Pancreas (tissue), 10 donors: Measurements from ENCODE around the gene FNIP2. TPM values are rescaled to one million over a fixed set of nuclear protein-coding genes. Genes with fewer than 3 reads are reported as not detected.

Experiments
- ATAC-seq, 4 donors: fragments of 200-7000 bp; cut with Tn5 transposase; one replicate each; pipeline versions ENCODE4 v1.8.0 to v1.9.1; 2020; ENCODE audit warnings: mild to moderate bottlenecking in 4 of 4, moderate library complexity in 4 of 4
- DNase-seq, 6 donors: peaks; one replicate each; pipeline ENCODE4 v3.0.0-alpha.2; 2020
- FAIRE-seq: peaks from 2 replicates; lab custom pipeline; 2012; peaks lifted over from hg19 to GRCh38; lab: Jason Lieb, UNC
- H3K27ac ChIP-seq, 4 donors: fragments of 200-600 bp; sonication (generic); 1 replicate in 3 of 4; 2 replicates in 1 of 4; pipeline versions ENCODE4 v1.5.0 to v1.8.0; 2020
- H3K27me3 ChIP-seq, 4 donors: fragments of 200-600 bp; one replicate each; pipeline ENCODE4 v1.8.0; 2021
- H3K36me3 ChIP-seq, 3 donors: fragments of 200-600 bp; sonication (generic) in 1 of 3; one replicate each; pipeline versions ENCODE4 v1.5.0 to v1.8.0; 2020 to 2021
- H3K4me1 ChIP-seq, 3 donors: fragments of 200-600 bp; one replicate each; pipeline ENCODE4 v1.8.0; 2021
- H3K4me3 ChIP-seq, 4 donors: fragments of 200-600 bp; sonication (generic) in 2 of 4; one replicate each; pipeline versions ENCODE4 v1.5.0 to v1.8.0; 2020 to 2021
- H3K9me3 ChIP-seq, 4 donors: fragments of 200-600 bp; one replicate each; pipeline ENCODE4 v1.8.0; 2021
- WGBS, 2 donors: extraction: QIAGEN DNeasy Blood & Tissue Kit; methylation state at CpG; one replicate each; pipeline ENCODE4 v1.1.7; 2013; 5-methylcytosine and 5-hydroxymethylcytosine counted together
- intact Hi-C, 3 donors: fragments of 100-400 bp; cut with DNase I; formaldehyde crosslinking; loops; one replicate each; pipeline versions ENCODE4 v1.11.1 to v1.14.2; 2022
- polyA plus RNA-seq, 2 donors: library from polyadenylated mRNA; stranded (reverse); fragments of 200-250 nt; gene quantifications; one replicate each; pipeline ENCODE4 v1.2.3, GENCODE V29; 2013
- total RNA-seq, 6 donors: library from RNA; stranded (reverse); fragmentation: NEBNext Ultra II Directional in 4 of 6; extraction: Animal tissue kit (Norgen Biotek cat#: 25700) in 4 of 6; gene quantifications; one replicate each; pipeline versions ENCODE4 v1.2.1 to v1.2.4, GENCODE V29; 2021 to 2023
- TF ChIP-seq, protein P1 (sequence below), 4 donors: fragments of 200-600 bp; sonication (generic) in 3 of 4; IDR thresholded peaks; one replicate each; pipeline versions ENCODE4 v1.5.0 to v1.8.0; 2021; ENCODE audit warnings: antibody characterized with exemption in 4 of 4
- donor health status: healthy with polysubstance abuse.
- donor health status: DM: no; HTN: no; CAD: no; lungs with moderate emphysema.
- donor health status: DM: no; HTN: no; CAD: no.
- donor health status: control.
- donor health status: control.
- donor health status: Bipolar disorder and iron deficiency.
- donor health status: DM: yes; HTN: yes; CAD: no.
- donor health status: DM: no; HTN: no; CAD: no.
- donor health status: DM: no; HTN: no; CAD: no.
- donor health status: DM: yes; HTN: yes; CAD: no.

The FNIP2 gene
- total and polyA plus RNA-seq, 8 donors, result 5.4 to 28.2 (median 15.9) TPM

DNA sequence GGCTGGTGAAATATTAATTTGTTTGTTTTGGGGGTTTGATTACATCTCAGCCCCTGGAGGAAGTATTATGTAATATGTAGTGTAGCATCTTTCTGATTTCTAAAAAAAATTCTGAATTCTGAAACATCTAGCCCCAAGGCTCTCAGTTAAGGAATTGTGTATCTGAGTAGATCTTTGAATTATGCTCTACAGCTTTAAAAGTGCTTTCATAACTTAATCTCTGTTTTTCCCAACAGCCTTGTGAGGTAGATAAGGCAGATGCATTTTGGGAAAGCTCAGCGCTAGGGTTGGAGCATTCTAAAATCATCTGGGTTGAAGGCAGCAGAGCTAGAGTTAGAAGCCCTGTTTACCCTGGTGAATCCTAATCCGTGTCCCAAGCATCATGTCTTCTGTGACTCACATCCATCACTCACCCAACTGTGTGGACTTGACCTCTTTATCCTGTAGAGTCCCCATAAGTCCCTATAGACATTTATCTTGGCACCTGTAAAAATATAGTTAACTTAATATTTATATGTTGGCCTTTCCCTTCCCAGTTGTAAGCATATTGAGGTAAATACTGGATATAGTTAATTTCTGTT is 49.8 kb downstream of the FNIP2 start:
- 48 to 51% methylated on average over 2 of the region's 2 CpGs for WGBS, 2 donors
- DNase-seq, result no peak
- intact Hi-C loops, result no loop called here
- Histone ChIP-seq H3K9me3 (no peaks in the 10 kb centered on the region), H3K27ac (peak overlapping the region in 2 of 4 donors; percentile 79 to 91), H3K4me1 (peaks cover 54 to 69% (median 66%) of the 10 kb centered on the region in 3 donors), H3K4me3 (no peak overlapping the region), H3K36me3 (no peaks in the 10 kb centered on the region), H3K27me3 (no peaks in the 10 kb centered on the region)
- TF ChIP-seq, protein P1, sequence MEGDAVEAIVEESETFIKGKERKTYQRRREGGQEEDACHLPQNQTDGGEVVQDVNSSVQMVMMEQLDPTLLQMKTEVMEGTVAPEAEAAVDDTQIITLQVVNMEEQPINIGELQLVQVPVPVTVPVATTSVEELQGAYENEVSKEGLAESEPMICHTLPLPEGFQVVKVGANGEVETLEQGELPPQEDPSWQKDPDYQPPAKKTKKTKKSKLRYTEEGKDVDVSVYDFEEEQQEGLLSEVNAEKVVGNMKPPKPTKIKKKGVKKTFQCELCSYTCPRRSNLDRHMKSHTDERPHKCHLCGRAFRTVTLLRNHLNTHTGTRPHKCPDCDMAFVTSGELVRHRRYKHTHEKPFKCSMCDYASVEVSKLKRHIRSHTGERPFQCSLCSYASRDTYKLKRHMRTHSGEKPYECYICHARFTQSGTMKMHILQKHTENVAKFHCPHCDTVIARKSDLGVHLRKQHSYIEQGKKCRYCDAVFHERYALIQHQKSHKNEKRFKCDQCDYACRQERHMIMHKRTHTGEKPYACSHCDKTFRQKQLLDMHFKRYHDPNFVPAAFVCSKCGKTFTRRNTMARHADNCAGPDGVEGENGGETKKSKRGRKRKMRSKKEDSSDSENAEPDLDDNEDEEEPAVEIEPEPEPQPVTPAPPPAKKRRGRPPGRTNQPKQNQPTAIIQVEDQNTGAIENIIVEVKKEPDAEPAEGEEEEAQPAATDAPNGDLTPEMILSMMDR (IDR thresholded peaks at IDR 0.05), result no peak
- ATAC-seq, result peak; percentile 4 to 36 (median 21)
- no peak for FAIRE-seq

DNA sequence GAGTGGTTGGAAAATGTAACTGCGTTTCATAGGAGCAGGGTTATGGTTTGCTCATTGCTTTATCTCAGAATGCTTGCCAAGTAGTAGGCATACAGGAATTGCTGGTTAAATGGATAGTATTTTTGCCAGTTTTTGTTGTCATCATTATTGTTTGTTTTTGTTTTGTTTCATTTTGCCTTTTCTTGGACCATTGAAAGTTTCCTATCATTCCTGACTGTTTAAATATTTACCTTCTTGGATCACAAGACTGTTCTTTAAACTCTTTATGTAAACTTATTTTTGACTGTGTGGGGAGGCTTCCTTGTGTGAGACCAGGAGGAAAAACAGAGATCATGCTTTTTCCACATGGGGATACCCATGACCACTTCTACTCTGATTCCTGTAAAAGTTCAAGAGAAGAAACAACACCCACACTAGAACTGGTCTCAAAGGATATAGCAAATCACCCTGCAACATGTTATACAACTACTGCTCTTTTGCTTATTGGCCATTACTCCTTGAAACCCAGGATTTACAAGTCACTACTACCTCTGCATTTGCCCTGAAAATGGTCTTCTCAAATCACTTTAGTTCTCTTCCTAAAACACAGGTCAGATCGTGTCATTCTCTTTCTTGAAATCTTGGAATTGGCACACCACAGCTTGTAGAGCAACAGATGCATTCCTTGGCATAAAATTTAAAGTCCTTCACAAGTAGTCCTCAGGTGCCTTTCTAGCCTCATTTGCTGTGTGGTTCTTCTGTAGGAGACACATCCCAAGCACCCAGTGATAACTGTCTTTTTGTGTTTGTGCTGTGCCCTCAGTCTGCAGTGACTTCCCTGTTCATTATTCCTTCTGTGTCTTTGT is 51.3 kb downstream of the FNIP2 start:
- TF ChIP-seq, protein P1 (IDR thresholded peaks at IDR 0.05), result no peak
- whole genome bisulfite sequencing, 2 donors, result 16 to 17% methylated on average over 2 of the region's 2 CpGs
- no peaks in the 10 kb centered on the region for H3K27me3 ChIP-seq
- H3K27ac ChIP-seq, result peak overlapping the region in 3 of 4 donors; percentile 22 to 91 (median 79)
- no peak for FAIRE-seq
- H3K36me3 ChIP-seq, result no peaks in the 10 kb centered on the region
- H3K4me3 ChIP-seq, result no peak overlapping the region
- ATAC-seq, result peak; percentile 61 to 72 (median 66)
- intact Hi-C loops, result loop anchor here in 1 of 3 donors (10.0 kb wide), 1 partner anchor 45 kb away; no protein-coding TSS in a partner anchor
- H3K9me3 ChIP-seq, result no peaks in the 10 kb centered on the region
- DNase-seq, result no peak
- H3K4me1 ChIP-seq, result peaks cover 54 to 70% (median 68%) of the 10 kb centered on the region in 3 donors

DNA sequence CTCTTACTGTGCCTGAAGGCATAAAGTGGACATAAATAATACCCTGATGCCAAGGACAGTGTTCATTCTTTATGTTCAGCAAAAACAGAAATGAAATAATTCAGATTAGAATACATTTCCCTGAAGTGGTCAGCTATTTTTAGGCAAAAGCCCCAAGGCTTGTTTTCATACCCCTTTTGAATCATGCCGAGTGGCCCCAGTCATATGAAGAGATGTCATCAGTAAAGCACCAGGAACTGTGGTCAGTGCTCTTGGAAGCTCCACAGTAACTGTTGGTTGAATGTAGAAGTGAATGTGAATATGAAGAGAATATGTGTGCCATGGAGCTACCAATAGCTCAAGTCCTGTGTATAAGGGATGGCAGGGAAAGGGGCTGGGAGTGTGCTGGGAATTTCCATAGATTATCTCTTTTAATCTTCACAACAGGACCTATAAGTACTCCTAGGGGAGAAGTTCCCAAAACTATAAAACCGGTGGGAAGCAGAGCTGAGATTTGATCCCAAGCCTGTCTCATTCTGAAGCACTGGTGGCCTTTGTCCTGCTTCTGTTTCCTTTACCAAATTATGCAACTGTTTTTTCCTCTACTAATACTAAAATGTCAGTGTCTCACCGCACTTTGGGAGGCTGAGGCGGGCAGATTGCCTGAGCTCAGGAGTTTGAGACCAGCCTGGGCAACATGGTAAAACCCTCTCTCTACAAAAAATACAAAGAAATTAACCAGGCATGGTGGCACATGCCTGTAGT is 52.6 kb downstream of the FNIP2 start:
- intact Hi-C loops, result loop anchor here in 1 of 3 donors (10.0 kb wide), 1 partner anchor 47 kb away; no protein-coding TSS in a partner anchor
- no peak for FAIRE-seq
- TF ChIP-seq, protein P1 (IDR thresholded peaks at IDR 0.05), result no peak
- no peak overlapping the region for H3K4me3 ChIP-seq
- H3K27ac ChIP-seq, result peak overlapping the region in 3 of 4 donors; percentile 22 to 91 (median 79)
- WGBS, 2 donors, result 81 to 88% methylated on average over 4 of the region's 4 CpGs
- ATAC-seq, result peak in 1 of 4 donors; percentile 5
- no peak for DNase-seq
- H3K27me3 ChIP-seq, result no peaks in the 10 kb centered on the region
- H3K9me3 ChIP-seq, result no peaks in the 10 kb centered on the region
- no peaks in the 10 kb centered on the region for H3K36me3 ChIP-seq
- peaks cover 66 to 82% (median 80%) of the 10 kb centered on the region in 3 donors for H3K4me1 ChIP-seq

DNA sequence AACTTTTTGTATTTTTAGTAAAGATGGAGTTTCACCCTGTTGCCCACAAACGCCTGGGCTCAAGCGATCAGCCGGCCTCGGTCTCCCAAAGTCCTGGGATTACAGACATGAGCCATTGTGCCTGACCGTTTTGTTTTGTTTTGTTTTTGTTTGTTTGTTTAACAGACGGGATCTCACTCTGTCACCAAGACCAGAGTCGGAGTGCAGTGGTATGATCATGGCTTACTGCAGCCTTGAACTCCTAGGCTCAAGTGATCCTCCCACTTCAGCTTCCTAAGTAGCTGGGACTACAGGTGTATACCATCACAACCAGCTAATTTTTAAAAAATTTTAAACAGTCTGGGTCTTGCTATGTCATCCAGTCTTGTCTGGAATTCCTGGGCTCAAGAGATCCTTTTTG is 53.5 kb downstream of the FNIP2 start:
- TF ChIP-seq, protein P1 (IDR thresholded peaks at IDR 0.05), result no peak
- Histone ChIP-seq H3K9me3 (no peaks in the 10 kb centered on the region), H3K4me1 (peaks cover 73 to 88% (median 87%) of the 10 kb centered on the region in 3 donors), H3K27ac (peak overlapping the region in 2 of 4 donors; percentile 79 to 91), H3K27me3 (no peaks in the 10 kb centered on the region), H3K36me3 (no peaks in the 10 kb centered on the region), H3K4me3 (no peak overlapping the region)
- intact Hi-C loops, result loop anchor here in 1 of 3 donors (10.0 kb wide), 1 partner anchor 48 kb away; no protein-coding TSS in a partner anchor
- DNase-seq (no peak), FAIRE-seq (no peak), ATAC-seq (no peak)
- 80 to 85% methylated on average over 7 of the region's 7 CpGs for WGBS, 2 donors
